ENCODE results near the gene DNAH8.

Gene DNAH8

GRCh38 chr6:39078695-39079094 is 363.6 kb downstream of the DNAH8 start:
- no peak for DNase-seq

GRCh38 chr6:39079197-39080125 is 364.4 kb downstream of the DNAH8 start:
- no peak for DNase-seq

All from SHP77 (cell line).